PC-3 (cell line): ENCODE data around the gene KCNJ12.
"Not testable (repeated sequence)": the region's sequence is repeated elsewhere in the genome, so short reads cannot be mapped to it uniquely, and the experiment has no call there.

Experiments
- EZH2 ChIP-seq: fragments of 300-600 bp; sonication (generic); IDR thresholded peaks from one replicate; pipeline ENCODE4 v1.6.1; 2017; ENCODE audit warnings: antibody characterized with exemption, mild to moderate bottlenecking, low read length; ENCODE audit not compliant: unreplicated experiment
- EZH2phosphoT487 ChIP-seq: fragments of 300-600 bp; sonication (generic); IDR thresholded peaks from 2 replicates; pipeline ENCODE4 v1.6.1; 2018; ENCODE audit warnings: mild to moderate bottlenecking, antibody characterized with exemption, low read length, borderline replicate concordance
- TF ChIP-seq, protein P1 (sequence below): fragments of 300-600 bp; sonication (generic); conservative IDR thresholded peaks from 2 replicates; pipeline ENCODE4 v1.5.1; 2017; ENCODE audit warnings: antibody characterized with exemption, low read depth, mild to moderate bottlenecking, low read length

DNA sequence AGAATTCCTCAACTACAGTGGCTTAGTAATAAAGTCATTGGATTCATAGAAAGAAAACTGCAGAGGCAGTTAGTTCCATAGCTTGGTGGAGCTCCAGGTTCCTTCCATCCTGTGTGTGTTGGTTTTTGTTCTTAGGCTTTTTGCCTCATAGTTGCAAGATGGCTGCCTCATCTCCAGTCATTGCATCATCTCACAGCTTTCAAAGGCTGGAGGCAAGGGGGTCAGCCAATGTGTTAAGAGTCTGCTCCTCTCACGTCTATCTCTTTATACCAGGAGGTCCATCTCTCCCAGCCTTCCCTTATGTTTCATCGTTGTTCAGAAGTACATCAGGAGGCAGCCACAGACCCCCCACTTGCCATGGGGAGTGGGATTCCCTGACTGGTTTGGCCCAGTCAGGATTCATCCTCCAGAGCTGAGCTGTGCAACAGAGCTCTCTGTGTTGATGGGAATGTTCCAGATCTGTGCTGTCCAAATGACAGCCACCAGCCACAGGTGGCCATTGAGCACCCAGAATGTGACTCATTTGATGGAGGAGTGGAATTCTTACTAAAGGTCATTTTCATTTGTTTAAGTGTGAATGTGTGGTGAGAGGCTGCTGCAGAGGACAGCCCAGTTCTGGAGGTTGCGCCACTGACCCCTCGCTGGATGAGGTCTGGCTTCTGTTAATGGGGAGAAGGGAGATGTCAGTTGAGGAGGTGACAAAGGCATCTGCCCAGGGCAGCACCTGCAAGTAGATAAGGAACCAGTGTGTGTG is 39.4 kb upstream of the KCNJ12 start:
- not testable (repeated sequence) for TF ChIP-seq EZH2, EZH2phosphoT487
- TF ChIP-seq, protein P1, sequence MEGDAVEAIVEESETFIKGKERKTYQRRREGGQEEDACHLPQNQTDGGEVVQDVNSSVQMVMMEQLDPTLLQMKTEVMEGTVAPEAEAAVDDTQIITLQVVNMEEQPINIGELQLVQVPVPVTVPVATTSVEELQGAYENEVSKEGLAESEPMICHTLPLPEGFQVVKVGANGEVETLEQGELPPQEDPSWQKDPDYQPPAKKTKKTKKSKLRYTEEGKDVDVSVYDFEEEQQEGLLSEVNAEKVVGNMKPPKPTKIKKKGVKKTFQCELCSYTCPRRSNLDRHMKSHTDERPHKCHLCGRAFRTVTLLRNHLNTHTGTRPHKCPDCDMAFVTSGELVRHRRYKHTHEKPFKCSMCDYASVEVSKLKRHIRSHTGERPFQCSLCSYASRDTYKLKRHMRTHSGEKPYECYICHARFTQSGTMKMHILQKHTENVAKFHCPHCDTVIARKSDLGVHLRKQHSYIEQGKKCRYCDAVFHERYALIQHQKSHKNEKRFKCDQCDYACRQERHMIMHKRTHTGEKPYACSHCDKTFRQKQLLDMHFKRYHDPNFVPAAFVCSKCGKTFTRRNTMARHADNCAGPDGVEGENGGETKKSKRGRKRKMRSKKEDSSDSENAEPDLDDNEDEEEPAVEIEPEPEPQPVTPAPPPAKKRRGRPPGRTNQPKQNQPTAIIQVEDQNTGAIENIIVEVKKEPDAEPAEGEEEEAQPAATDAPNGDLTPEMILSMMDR = not testable (repeated sequence)
